HepG2 (cell line): ENCODE results near the gene OAT. TPM values are rescaled to one million over a fixed set of nuclear protein-coding genes. Genes with fewer than 3 reads are reported as not detected.

ENCODE experiments used
- ARID2 ChIP-seq: sonication (generic); formaldehyde crosslinking; IDR thresholded peaks from 2 replicates; pipeline ENCODE4 v1.8.1; 2022; ENCODE audit warnings: mild to moderate bottlenecking, missing genetic modification reagents, borderline replicate concordance
- CENPT ChIP-seq: sonication (generic); formaldehyde crosslinking; IDR thresholded peaks from 2 replicates; pipeline ENCODE4 v1.8.0; 2022; ENCODE audit warnings: low read depth, mild to moderate bottlenecking, moderate library complexity, missing genetic modification reagents
- ETV5 ChIP-seq: IDR thresholded peaks from 2 replicates; pipeline ENCODE4 v1.6.1; 2018; ENCODE audit warnings: missing biosample characterization, missing genetic modification reagents, inconsistent platforms, borderline replicate concordance
- FOSL1 ChIP-seq: sonication (generic); formaldehyde crosslinking; IDR thresholded peaks from 2 replicates; pipeline ENCODE4 v1.9.0; 2021; ENCODE audit warnings: missing genetic modification reagents, borderline replicate concordance
- GLI4 ChIP-seq: sonication (generic); formaldehyde crosslinking; IDR thresholded peaks from 2 replicates; pipeline ENCODE4 v1.5.1; 2020; ENCODE audit warnings: missing genetic modification reagents, mild to moderate bottlenecking, moderate library complexity, borderline replicate concordance
- HDAC6 ChIP-seq: fragments of 200-600 bp; sonication (generic); IDR thresholded peaks from 2 replicates; pipeline ENCODE4 v1.7.0; 2017; ENCODE audit warnings: mild to moderate bottlenecking, antibody characterized with exemption, low read length, low read depth
- HOXA3 ChIP-seq: sonication (generic); formaldehyde crosslinking; IDR thresholded peaks from 2 replicates; pipeline ENCODE4 v1.5.0; 2020; ENCODE audit warnings: missing genetic modification reagents
- MAFG ChIP-seq: sonication (generic); formaldehyde crosslinking; IDR thresholded peaks from 2 replicates; pipeline ENCODE4 v1.5.1; 2020; ENCODE audit warnings: mild to moderate bottlenecking, missing genetic modification reagents
- MXI1 ChIP-seq: IDR thresholded peaks from 3 replicates; pipeline ENCODE4 v1.6.1; 2012; ENCODE audit warnings: low read depth, low read length, inconsistent platforms, borderline replicate concordance
- NCOA5 ChIP-seq: sonication (generic); formaldehyde crosslinking; IDR thresholded peaks from 2 replicates; pipeline ENCODE4 v1.4.0; 2020; ENCODE audit warnings: missing genetic modification reagents
- PHF5A ChIP-seq: IDR thresholded peaks from one replicate; pipeline ENCODE4 v1.6.1; 2018; ENCODE audit warnings: low read depth, missing genetic modification reagents; ENCODE audit not compliant: unreplicated experiment
- RXRB ChIP-seq: IDR thresholded peaks from 2 replicates; pipeline ENCODE4 v1.6.1; 2016; ENCODE audit warnings: borderline replicate concordance, missing genetic modification reagents, missing compliant biosample characterization
- SIN3A ChIP-seq: IDR thresholded peaks from 2 replicates; pipeline ENCODE4 v1.6.1; 2011; ENCODE audit warnings: low read depth, mild to moderate bottlenecking, control low read depth, low read length, borderline replicate concordance
- SUZ12 ChIP-seq: fragments of 150-350 bp; IDR thresholded peaks from 2 replicates; pipeline ENCODE4 v1.6.1; 2014; ENCODE audit warnings: low read depth, low read length
- TFE3 ChIP-seq: IDR thresholded peaks from 2 replicates; pipeline ENCODE4 v1.6.1; 2016
- THAP7 ChIP-seq: sonication (generic); formaldehyde crosslinking; IDR thresholded peaks from 2 replicates; pipeline ENCODE4 v1.8.1; 2023; ENCODE audit warnings: mild to moderate bottlenecking, missing genetic modification reagents
- THYN1 ChIP-seq: sonication (generic); formaldehyde crosslinking; IDR thresholded peaks from 2 replicates; pipeline ENCODE4 v1.8.1; 2023; ENCODE audit warnings: low read depth, mild to moderate bottlenecking, moderate library complexity, missing genetic modification reagents, borderline replicate concordance
- ZBTB21 ChIP-seq: sonication (generic); formaldehyde crosslinking; IDR thresholded peaks from 2 replicates; pipeline ENCODE4 v1.4.0; 2020; ENCODE audit warnings: missing genetic modification reagents
- ZNF143 ChIP-seq: sonication (generic); formaldehyde crosslinking; IDR thresholded peaks from 2 replicates; pipeline ENCODE4 v1.4.0; 2020; ENCODE audit warnings: missing genetic modification reagents
- ZNF274 ChIP-seq: sonication (generic); formaldehyde crosslinking; IDR thresholded peaks from 2 replicates; pipeline ENCODE4 v1.5.1; 2020; ENCODE audit warnings: mild to moderate bottlenecking, missing genetic modification reagents
- ZNF331 ChIP-seq: sonication (generic); formaldehyde crosslinking; IDR thresholded peaks from 2 replicates; pipeline ENCODE4 v1.4.0; 2020; ENCODE audit warnings: missing genetic modification reagents
- ZNF441 ChIP-seq: sonication (generic); formaldehyde crosslinking; IDR thresholded peaks from 2 replicates; pipeline ENCODE4 v1.7.0; 2021; ENCODE audit warnings: missing genetic modification reagents, borderline replicate concordance
- ZNF552 ChIP-seq: sonication (generic); formaldehyde crosslinking; IDR thresholded peaks from 2 replicates; pipeline ENCODE4 v1.9.0; 2022; ENCODE audit warnings: missing genetic modification reagents, mild to moderate bottlenecking, borderline replicate concordance
- ZNF792 ChIP-seq: IDR thresholded peaks from 2 replicates; pipeline ENCODE4 v1.6.1; 2016
- polyA plus RNA-seq, 8 experiments: library from polyadenylated mRNA; depleted of rRNA in 3 of 8; stranded (reverse) in 7 of 8; unstranded in 1 of 8; fragments of >200 nt; fragmentation: Illumina TruSeq in 4 of 8; extraction: Trizol in 4 of 8; gene quantifications; 2 replicates each; pipeline versions ENCODE4 v1.2.1 to v1.2.3, GENCODE V29; 2011 to 2016; ENCODE audit warnings: low read depth in 4 of 8, missing spikeins in 1 of 8, mixed read lengths in 1 of 8; ENCODE audit not compliant: insufficient read depth in 1 of 8
- total RNA-seq, 5 experiments: library from RNA; depleted of rRNA; stranded (reverse); fragments of >200 nt; fragmentation: Illumina TruSeq; extraction: Trizol; gene quantifications; 2 replicates each; pipeline ENCODE4 v1.2.3, GENCODE V29; 2016; ENCODE audit warnings: low read depth in 1 of 5
- TF ChIP-seq, protein P1 (sequence below): sonication (generic); formaldehyde crosslinking; IDR thresholded peaks from 2 replicates; pipeline ENCODE4 v1.9.0; 2021; ENCODE audit warnings: missing genetic modification reagents, mild to moderate bottlenecking, borderline replicate concordance

The OAT gene
- total and polyA plus RNA-seq, 2 of the 13 experiments (the other 11 are each of a cell fraction or from before 2014, with no cell fraction given): 87.8 to 96.7 TPM

DNA sequence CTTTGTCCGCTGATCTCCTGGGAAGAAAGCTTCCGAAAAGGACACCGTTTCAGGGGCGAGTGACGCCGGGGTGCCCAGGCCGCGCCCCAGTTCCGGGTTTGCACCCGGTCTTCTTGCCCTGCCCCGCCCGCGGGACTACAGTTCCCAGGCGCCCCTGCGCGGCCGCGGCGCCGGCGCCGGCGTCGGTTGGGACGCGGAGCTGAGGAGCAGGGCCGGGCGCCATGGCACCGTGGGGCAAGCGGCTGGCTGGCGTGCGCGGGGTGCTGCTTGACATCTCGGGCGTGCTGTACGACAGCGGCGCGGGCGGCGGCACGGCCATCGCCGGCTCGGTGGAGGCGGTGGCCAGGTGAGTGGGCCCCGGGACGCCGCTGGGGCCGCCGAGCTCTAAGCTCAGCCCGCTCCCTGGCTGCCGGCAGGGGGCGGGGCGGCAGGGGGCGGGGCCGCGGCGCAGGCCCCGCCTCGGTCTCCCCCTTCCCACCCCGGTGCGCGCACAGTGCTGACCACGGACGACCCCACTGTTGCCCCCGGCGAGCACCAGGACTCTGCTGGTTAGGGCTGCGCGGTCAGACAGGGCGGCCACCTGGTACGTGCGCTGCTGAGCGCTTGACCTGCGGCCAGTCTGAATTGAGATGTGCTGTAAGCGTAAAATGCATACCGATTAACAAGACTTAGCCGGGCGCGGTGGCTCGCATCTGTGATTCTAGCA, 43.1 kb upstream of the OAT start, which contains the start of gene LHPP (continued):
- TF ChIP-seq CENPT (CRISPR knock-in tag) (no peak), ETV5 (CRISPR knock-in tag) (no peak; the same call in 1 of the 2 replicates), THAP7 (CRISPR knock-in tag) (no peak), ZNF143 (CRISPR knock-in tag) (peak; percentile 93), HOXA3 (CRISPR knock-in tag) (peak; percentile 60; the same call in 1 of the 2 replicates), ZNF552 (CRISPR knock-in tag) (no peak), MXI1 (peak; percentile 50; the same call in 1 of the 3 replicates), FOSL1 (CRISPR knock-in tag) (no peak), ZNF274 (CRISPR knock-in tag) (peak; percentile 69), THYN1 (CRISPR knock-in tag) (no peak), SUZ12 (peak; percentile 65; the same call in 1 of the 2 replicates), MAFG (CRISPR knock-in tag) (no peak), PHF5A (CRISPR knock-in tag) (peak; percentile 33), NCOA5 (CRISPR knock-in tag) (no peak), ZNF792 (CRISPR knock-in tag) (no peak), HDAC6 (no peak), SIN3A (peak; percentile 19; the same call in 1 of the 2 replicates), ZNF441 (CRISPR knock-in tag) (peak; percentile 23; the same call in 1 of the 2 replicates), TFE3 (CRISPR knock-in tag) (no peak), GLI4 (CRISPR knock-in tag) (no peak), RXRB (CRISPR knock-in tag) (no peak; the same call in 1 of the 2 replicates), ZNF331 (CRISPR knock-in tag) (0 out of 2 replicates have a peak, but pooled peaks have one; percentile 14), ZBTB21 (no peak), ARID2 (no peak)
- TF ChIP-seq, protein P1, sequence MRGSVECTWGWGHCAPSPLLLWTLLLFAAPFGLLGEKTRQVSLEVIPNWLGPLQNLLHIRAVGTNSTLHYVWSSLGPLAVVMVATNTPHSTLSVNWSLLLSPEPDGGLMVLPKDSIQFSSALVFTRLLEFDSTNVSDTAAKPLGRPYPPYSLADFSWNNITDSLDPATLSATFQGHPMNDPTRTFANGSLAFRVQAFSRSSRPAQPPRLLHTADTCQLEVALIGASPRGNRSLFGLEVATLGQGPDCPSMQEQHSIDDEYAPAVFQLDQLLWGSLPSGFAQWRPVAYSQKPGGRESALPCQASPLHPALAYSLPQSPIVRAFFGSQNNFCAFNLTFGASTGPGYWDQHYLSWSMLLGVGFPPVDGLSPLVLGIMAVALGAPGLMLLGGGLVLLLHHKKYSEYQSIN (CRISPR knock-in tag): no peak
